ENCODE data around the gene KRTAP5-1. TPM values are rescaled to one million over a fixed set of nuclear protein-coding genes. Genes with fewer than 3 reads are reported as not detected.
A peak's percentile ranks its signal among the peaks of the same experiment; 100 is the strongest.

KRTAP5-1 gene
- total RNA-seq, 2 donors from 2014 or later, result not detected

DNA sequence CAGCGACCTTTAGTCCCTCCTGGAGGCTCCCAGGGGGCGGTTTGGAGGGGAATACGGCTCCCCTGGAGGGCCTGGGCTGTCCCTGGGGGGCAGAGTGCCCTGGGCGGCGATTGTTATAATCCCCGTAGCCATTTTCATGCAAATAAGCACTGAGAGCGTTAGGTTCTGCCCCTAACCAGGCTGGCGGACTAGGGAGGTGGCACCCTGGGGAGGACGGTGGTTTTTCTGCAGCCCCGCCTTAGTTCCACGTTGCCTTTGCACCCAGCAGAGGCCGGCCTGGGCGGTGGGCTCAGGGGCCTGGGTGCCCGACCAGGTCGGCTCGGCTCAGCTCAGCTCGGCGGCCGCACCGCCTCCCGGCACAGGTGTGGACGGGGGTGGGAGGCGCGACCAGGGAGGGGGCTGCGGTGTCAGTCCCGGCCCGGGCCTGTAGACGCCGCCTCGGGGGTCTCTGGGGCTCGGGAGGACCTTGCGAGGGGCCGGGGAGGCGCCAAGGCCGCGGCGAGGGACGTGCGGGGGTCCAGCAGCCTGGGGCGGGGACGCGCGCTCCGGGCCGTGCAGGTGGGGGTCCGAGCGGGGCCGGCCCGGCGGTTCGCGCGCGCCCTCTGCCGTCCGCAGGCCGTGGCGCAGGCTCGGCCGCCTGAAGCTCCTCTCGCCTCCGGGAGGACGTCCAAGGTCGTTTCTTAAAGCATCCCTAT is 10.7 kb downstream of the KRTAP5-1 start:
- intact Hi-C loops (cut with DNase I), result no loop called here
- peak overlapping the region; percentile 94 to 96 for H3K9ac ChIP-seq (ENCODE audit: low read depth in 2 of 2, low read length in 2 of 2)
- H3K27me3 ChIP-seq, result no peaks in the 10 kb centered on the region

GRCh38 chr11:1573903-1574237 is 11.2 kb downstream of the KRTAP5-1 start:
- Histone ChIP-seq H3K4me3 (peak overlapping the region; percentile 59), H3K36me3 (no peaks in the 10 kb centered on the region), H3K4me1 (peaks cover 4% of the 10 kb centered on the region), H3K27ac (peak overlapping the region; percentile 87), H3K9ac (ENCODE audit: low read depth in 2 of 2, low read length in 2 of 2) (peak overlapping the region; percentile 94 to 96), H3K9me3 (no peaks in the 10 kb centered on the region), H3K27me3 (no peaks in the 10 kb centered on the region)
- intact Hi-C loops (cut with DNase I), result no loop called here
- TF ChIP-seq, protein P1, sequence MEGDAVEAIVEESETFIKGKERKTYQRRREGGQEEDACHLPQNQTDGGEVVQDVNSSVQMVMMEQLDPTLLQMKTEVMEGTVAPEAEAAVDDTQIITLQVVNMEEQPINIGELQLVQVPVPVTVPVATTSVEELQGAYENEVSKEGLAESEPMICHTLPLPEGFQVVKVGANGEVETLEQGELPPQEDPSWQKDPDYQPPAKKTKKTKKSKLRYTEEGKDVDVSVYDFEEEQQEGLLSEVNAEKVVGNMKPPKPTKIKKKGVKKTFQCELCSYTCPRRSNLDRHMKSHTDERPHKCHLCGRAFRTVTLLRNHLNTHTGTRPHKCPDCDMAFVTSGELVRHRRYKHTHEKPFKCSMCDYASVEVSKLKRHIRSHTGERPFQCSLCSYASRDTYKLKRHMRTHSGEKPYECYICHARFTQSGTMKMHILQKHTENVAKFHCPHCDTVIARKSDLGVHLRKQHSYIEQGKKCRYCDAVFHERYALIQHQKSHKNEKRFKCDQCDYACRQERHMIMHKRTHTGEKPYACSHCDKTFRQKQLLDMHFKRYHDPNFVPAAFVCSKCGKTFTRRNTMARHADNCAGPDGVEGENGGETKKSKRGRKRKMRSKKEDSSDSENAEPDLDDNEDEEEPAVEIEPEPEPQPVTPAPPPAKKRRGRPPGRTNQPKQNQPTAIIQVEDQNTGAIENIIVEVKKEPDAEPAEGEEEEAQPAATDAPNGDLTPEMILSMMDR (IDR thresholded peaks at IDR 0.05), result no peak
- DNase-seq, result no peak

More for the DNA sequence above, 10.7 kb downstream of the KRTAP5-1 start:
- TF ChIP-seq, protein P1 (IDR thresholded peaks at IDR 0.05), result peak; percentile 60
- H3K9me3 ChIP-seq, result no peaks in the 10 kb centered on the region
- DNase-seq, result peak; percentile 82
- no peaks in the 10 kb centered on the region for H3K36me3 ChIP-seq
- peaks cover 2% of the 10 kb centered on the region for H3K4me1 ChIP-seq
- H3K27ac ChIP-seq, result peak overlapping the region; percentile 87
- H3K4me3 ChIP-seq, result peak overlapping the region; percentile 59

DNA sequence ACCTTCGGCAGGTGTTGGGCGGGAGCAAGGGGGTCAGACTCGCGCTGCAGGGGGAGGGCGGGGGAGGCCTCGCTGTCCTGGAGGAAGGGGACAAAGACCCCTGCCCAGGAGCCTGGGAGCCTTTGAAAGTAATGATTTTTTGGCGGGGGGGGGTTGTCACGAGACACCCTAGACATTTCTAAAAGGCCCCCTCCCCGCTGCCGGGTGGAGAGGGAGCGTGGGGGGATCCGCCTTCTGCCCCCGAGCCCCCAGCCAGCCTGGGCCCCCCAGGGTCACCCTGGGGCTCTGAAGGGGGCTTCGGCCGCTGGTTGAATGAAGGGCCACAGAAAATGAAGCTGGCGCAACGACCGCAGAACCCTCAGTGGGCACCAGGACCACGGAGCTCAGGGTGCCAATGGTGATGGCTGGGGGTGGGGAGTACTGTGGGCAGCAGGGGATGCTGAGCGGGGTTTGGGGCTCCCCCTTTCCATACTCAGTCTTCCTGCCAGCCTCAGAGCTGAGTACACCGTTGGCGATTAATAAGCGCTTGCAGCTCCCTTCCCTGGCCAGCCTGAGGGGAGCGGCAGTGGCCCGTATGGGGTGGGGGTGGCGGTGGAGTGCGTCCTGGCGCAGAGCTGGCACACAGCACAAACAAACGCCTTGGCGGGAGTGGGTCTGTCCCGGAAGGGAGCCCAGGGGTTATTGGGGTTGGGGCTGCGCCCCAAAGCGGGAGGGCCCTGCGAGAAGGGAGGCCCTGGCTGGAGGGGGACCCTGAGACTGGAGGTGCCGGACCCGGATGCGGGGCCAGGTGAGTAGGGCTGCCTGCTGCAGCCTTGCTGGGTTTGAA is 11.8 kb downstream of the KRTAP5-1 start:
- H3K9ac ChIP-seq (ENCODE audit: low read depth in 2 of 2, low read length in 2 of 2), result peak overlapping the region; percentile 94 to 96
- peak overlapping the region; percentile 87 for H3K27ac ChIP-seq
- TF ChIP-seq, protein P1 (IDR thresholded peaks at IDR 0.05), result no peak
- no peaks in the 10 kb centered on the region for H3K27me3 ChIP-seq
- no peaks in the 10 kb centered on the region for H3K36me3 ChIP-seq
- peak; percentile 67 for DNase-seq
- peak overlapping the region; percentile 59 for H3K4me3 ChIP-seq
- no peaks in the 10 kb centered on the region for H3K9me3 ChIP-seq
- H3K4me1 ChIP-seq, result peaks cover 4% of the 10 kb centered on the region
- intact Hi-C loops (cut with DNase I), result no loop called here

DNA sequence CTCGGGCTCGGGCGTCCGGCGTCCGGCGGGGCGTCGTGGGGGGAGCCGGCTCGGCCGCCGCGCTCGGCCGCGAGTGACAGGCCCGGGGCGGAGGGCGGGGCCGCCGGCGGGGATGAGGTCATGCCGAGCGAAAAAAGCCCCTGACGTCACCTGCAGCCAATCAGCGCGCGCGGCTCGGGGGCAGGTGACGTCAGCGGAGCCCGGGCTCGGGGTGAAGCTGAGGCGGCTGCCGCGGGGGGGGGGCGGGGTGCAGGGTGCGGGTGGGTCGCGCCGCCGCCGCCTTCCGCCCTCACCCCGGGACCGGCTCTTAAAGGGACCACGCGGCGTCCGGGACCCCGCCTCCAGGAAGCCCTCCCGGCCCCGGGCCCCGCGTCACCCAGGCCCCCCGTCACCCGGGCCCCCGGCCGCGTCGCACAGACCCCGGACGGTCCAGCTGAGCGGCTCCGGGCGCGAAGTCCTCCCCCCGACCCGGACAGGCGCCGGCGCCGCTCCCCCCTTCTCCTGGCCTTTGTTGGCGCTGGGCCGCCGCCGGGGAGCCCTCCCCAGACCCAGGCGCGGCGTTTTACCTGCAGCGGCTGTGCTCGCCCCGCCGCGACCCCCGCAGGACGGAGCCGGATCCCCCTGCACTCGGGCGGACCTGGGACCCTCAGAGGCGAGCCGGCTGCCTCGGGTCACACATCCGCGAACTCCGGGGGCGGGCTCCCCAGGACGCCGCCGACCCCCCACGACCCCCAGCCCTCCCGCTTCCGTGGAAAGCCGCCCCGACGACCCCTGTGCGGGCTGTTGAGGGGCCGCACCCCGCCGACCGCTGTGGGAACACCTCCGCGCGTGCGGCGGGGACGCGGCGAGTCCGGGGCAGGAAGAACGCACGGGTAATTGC is 12.6 kb downstream of the KRTAP5-1 start, which contains the start of gene DUSP8:
DUSP8 (minus strand) TSS at position 75 of the 880 bp plus-strand sequence. CDS start 6,445 bp downstream, outside the sequence.
- peak; percentile 94 for DNase-seq
- Histone ChIP-seq H3K9ac (ENCODE audit: low read depth in 2 of 2, low read length in 2 of 2) (peak within 1 kb of the TSS; percentile 94 to 96), H3K27ac (peak within 1 kb of the TSS; percentile 87), H3K4me1 (peaks cover 4% of the 10 kb centered on the region), H3K4me3 (peak within 1 kb of the TSS; percentile 59), H3K27me3 (no peaks in the 10 kb centered on the region), H3K9me3 (no peaks in the 10 kb centered on the region), H3K36me3 (no peaks in the 10 kb centered on the region)
- TF ChIP-seq, protein P1 (IDR thresholded peaks at IDR 0.05), result no peak
- intact Hi-C loops (cut with DNase I), result no loop called here

GRCh38 chr11:1571760-1572196 is 13.3 kb downstream of the KRTAP5-1 start:
- peaks cover 4% of the 10 kb centered on the region for H3K4me1 ChIP-seq
- no peak for DNase-seq
- peak overlapping the region; percentile 58 for H3K4me3 ChIP-seq
- H3K27me3 ChIP-seq, result no peaks in the 10 kb centered on the region
- intact Hi-C loops (cut with DNase I), result no loop called here
- no peaks in the 10 kb centered on the region for H3K36me3 ChIP-seq
- peak overlapping the region in 1 of 2 donors; percentile 75 for H3K9ac ChIP-seq (ENCODE audit: low read depth in 2 of 2, low read length in 2 of 2)
- TF ChIP-seq, protein P1 (IDR thresholded peaks at IDR 0.05), result no peak
- no peaks in the 10 kb centered on the region for H3K9me3 ChIP-seq
- no peak overlapping the region for H3K27ac ChIP-seq

Data from colonic mucosa (tissue), 4 donors.